Upper lobe of left lung (tissue), 4 donors: Measurements from ENCODE around the gene GPR183.

Experiments used
- CTCF ChIP-seq, 6 experiments: fragments of 450-650 bp in 4 of 6; fragments of 200-600 bp in 2 of 6; sonication (generic) in 2 of 6; IDR thresholded peaks; one replicate each; pipeline ENCODE4 v1.5.1; 2016 to 2019; ENCODE audit warnings: antibody characterized with exemption in 6 of 6
- POLR2AphosphoS5 ChIP-seq, 2 donors: sonication (generic); formaldehyde crosslinking; IDR thresholded peaks; one replicate each; pipeline ENCODE4 v1.5.1; 2017; ENCODE audit warnings: antibody characterized with exemption in 2 of 2

GRCh38 chr13:99316224-99316623 lies 9.0 kb upstream of the GPR183 start:
- no peak for TF ChIP-seq CTCF (IDR thresholded peaks at IDR 0.05)
- no peak for TF ChIP-seq POLR2AphosphoS5 (IDR thresholded peaks at IDR 0.05)
